Measurements from ENCODE around the gene DOC2A.
A peak's percentile ranks its signal among the peaks of the same experiment; 100 is the strongest.

Gene DOC2A

DNA sequence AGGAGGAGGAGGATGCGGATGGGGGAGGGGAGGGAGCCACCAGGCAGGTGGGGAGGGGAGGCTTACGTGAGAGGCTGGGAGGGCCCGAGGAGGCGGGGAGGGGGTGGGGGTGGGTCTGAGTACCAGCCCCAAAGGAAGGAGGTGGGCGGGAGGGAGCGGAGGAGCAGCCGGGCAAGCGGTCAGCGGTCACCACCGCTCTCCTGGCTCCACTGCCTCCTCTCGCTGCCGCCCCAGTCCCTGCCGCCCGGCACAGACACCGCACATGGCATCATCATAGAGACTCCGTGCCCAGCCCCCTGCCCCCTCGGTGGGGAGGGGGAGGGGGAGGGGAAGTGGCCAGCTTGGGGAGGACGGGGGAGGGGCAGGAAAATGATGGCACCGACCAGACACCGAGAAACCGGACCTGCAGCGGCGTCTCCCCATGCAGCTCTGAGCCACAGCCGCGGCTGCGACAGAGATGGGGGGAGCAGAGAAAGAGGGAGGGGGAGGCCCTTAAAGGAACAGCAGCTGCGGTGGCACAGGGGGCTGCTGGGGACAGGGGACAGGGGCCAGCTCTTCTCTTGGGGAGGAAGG is 20.1 kb upstream of the DOC2A start, which contains the start of gene TLCD3B:
TSS of gene TLCD3B (minus strand) at position 431 of the 573 bp plus-strand sequence. CDS start 744 bp downstream, outside the sequence.
- Histone ChIP-seq H3K4me3 (ENCODE audit: low read length) (peak within 1 kb of the TSS; percentile 16), H3K27ac (ENCODE audit: low read depth, low read length) (no peak within 1 kb of the TSS), H2BK5ac (ENCODE audit: low read length) (no peak within 1 kb of the TSS), H3K18ac (ENCODE audit: low read length) (no peak within 1 kb of the TSS), H3K23ac (ENCODE audit: low read length) (no peak within 1 kb of the TSS), H3K56ac (ENCODE audit: low read length) (peak within 1 kb of the TSS; percentile 85), H3K9ac (ENCODE audit: low read length) (peak within 1 kb of the TSS; percentile 56), H2BK120ac (ENCODE audit: low read depth, low read length) (no peak within 1 kb of the TSS), H3K79me2 (ENCODE audit: control insufficient read depth, insufficient read depth, low read length) (no peaks in the 10 kb centered on the region), H3K36me3 (ENCODE audit: control insufficient read depth, insufficient read depth, low read length) (no peaks in the 10 kb centered on the region), H3K27me3 (ENCODE audit: insufficient read depth, low read length, poor library complexity) (no peaks in the 10 kb centered on the region), H4K8ac (ENCODE audit: low read depth, low read length) (no peak within 1 kb of the TSS), H4K5ac (ENCODE audit: low read length) (no peak within 1 kb of the TSS), H3K4me2 (ENCODE audit: low read length) (peak within 1 kb of the TSS; percentile 45), H3K4me1 (ENCODE audit: control insufficient read depth, low read depth, low read length) (peaks cover 5% of the 10 kb centered on the region), H3K79me1 (ENCODE audit: low read length) (no peaks in the 10 kb centered on the region), H2BK15ac (replicated peaks; ENCODE audit: low read depth) (no peak within 1 kb of the TSS), H3K4ac (ENCODE audit: low read depth, low read length) (peak within 1 kb of the TSS; percentile 21), H2AK5ac (ENCODE audit: low read length) (no peak within 1 kb of the TSS)
- WGBS (ENCODE audit: extremely low coverage, insufficient coverage, low lambda C conversion rate), result no CpG with 5 or more reads among the region's 27 CpGs
- peak; percentile 58 for DNase-seq

DNA sequence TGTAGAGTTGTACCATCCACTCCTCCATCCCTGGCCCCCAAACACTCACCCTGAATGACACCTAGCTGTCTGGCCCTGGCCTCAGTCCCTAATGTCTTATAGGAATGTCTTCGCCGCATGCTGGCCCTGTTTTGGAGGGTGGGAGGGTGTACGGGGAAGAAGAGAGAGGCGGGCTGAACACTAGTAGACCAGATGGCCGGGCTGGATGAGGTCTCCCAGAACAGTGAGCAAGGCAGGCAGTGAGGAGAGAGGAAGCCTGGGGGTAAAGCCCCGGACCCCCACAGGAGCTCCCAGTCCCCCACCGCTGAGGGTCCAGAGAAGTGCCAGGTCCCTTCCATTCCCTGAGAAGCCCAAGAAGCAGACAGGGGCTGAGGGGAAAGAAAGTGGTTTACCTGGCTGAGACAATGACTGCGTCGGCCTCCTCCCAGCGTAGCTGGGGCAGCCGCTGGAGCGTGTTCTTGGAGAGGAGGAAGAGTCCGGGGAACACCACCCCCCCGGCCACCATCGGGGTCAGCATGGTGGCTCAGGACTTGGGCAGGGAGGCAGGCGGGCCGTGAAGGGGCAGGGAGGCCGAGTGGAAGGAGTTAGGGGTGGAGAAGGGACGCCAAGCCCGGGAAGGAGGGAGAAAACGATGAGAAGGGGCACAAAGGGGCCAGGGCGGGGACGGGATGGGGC is 19.3 kb upstream of the DOC2A start:
- H2BK15ac ChIP-seq (replicated peaks; ENCODE audit: low read depth), result no peak overlapping the region
- no peak overlapping the region for H3K4ac ChIP-seq (ENCODE audit: low read depth, low read length)
- no peak overlapping the region for H2BK120ac ChIP-seq (ENCODE audit: low read depth, low read length)
- H3K9ac ChIP-seq (ENCODE audit: low read length), result peak overlapping the region; percentile 56
- WGBS (ENCODE audit: extremely low coverage, insufficient coverage, low lambda C conversion rate), result no CpG with 5 or more reads among the region's 23 CpGs
- no peak overlapping the region for H3K23ac ChIP-seq (ENCODE audit: low read length)
- H2AK5ac ChIP-seq (ENCODE audit: low read length), result no peak overlapping the region
- no peaks in the 10 kb centered on the region for H3K79me1 ChIP-seq (ENCODE audit: low read length)
- no peaks in the 10 kb centered on the region for H3K36me3 ChIP-seq (ENCODE audit: control insufficient read depth, insufficient read depth, low read length)
- DNase-seq, result no peak
- H3K18ac ChIP-seq (ENCODE audit: low read length), result no peak overlapping the region
- no peak overlapping the region for H2BK5ac ChIP-seq (ENCODE audit: low read length)
- H3K4me3 ChIP-seq (ENCODE audit: low read length), result no peak overlapping the region
- H4K8ac ChIP-seq (ENCODE audit: low read depth, low read length), result no peak overlapping the region
- no peak overlapping the region for H3K27ac ChIP-seq (ENCODE audit: low read depth, low read length)
- no peaks in the 10 kb centered on the region for H3K27me3 ChIP-seq (ENCODE audit: insufficient read depth, low read length, poor library complexity)
- peak overlapping the region; percentile 83 for H3K56ac ChIP-seq (ENCODE audit: low read length)
- H3K79me2 ChIP-seq (ENCODE audit: control insufficient read depth, insufficient read depth, low read length), result no peaks in the 10 kb centered on the region
- H4K5ac ChIP-seq (ENCODE audit: low read length), result no peak overlapping the region
- H3K4me1 ChIP-seq (ENCODE audit: control insufficient read depth, low read depth, low read length), result peaks cover 5% of the 10 kb centered on the region
- H3K4me2 ChIP-seq (ENCODE audit: low read length), result peak overlapping the region; percentile 39

GRCh38 chr16:30028438-30029076 is 17.7 kb upstream of the DOC2A start:
- Histone ChIP-seq H3K4me2 (ENCODE audit: low read length) (no peak overlapping the region), H3K4ac (ENCODE audit: low read depth, low read length) (no peak overlapping the region), H3K4me3 (ENCODE audit: low read length) (no peak overlapping the region), H3K79me1 (ENCODE audit: low read length) (no peaks in the 10 kb centered on the region), H3K18ac (ENCODE audit: low read length) (no peak overlapping the region), H2BK15ac (replicated peaks; ENCODE audit: low read depth) (no peak overlapping the region), H3K56ac (ENCODE audit: low read length) (no peak overlapping the region), H3K79me2 (ENCODE audit: control insufficient read depth, insufficient read depth, low read length) (no peaks in the 10 kb centered on the region), H3K4me1 (ENCODE audit: control insufficient read depth, low read depth, low read length) (peaks cover 5% of the 10 kb centered on the region), H3K36me3 (ENCODE audit: control insufficient read depth, insufficient read depth, low read length) (no peaks in the 10 kb centered on the region), H3K27me3 (ENCODE audit: insufficient read depth, low read length, poor library complexity) (no peaks in the 10 kb centered on the region), H4K8ac (ENCODE audit: low read depth, low read length) (no peak overlapping the region), H3K27ac (ENCODE audit: low read depth, low read length) (no peak overlapping the region), H2BK5ac (ENCODE audit: low read length) (no peak overlapping the region), H2BK120ac (ENCODE audit: low read depth, low read length) (no peak overlapping the region), H3K9ac (ENCODE audit: low read length) (no peak overlapping the region), H2AK5ac (ENCODE audit: low read length) (no peak overlapping the region), H4K5ac (ENCODE audit: low read length) (no peak overlapping the region), H3K23ac (ENCODE audit: low read length) (no peak overlapping the region)
- no CpG with 5 or more reads among the region's 18 CpGs for WGBS (ENCODE audit: extremely low coverage, insufficient coverage, low lambda C conversion rate)
- peak; percentile 67 for DNase-seq

DNA sequence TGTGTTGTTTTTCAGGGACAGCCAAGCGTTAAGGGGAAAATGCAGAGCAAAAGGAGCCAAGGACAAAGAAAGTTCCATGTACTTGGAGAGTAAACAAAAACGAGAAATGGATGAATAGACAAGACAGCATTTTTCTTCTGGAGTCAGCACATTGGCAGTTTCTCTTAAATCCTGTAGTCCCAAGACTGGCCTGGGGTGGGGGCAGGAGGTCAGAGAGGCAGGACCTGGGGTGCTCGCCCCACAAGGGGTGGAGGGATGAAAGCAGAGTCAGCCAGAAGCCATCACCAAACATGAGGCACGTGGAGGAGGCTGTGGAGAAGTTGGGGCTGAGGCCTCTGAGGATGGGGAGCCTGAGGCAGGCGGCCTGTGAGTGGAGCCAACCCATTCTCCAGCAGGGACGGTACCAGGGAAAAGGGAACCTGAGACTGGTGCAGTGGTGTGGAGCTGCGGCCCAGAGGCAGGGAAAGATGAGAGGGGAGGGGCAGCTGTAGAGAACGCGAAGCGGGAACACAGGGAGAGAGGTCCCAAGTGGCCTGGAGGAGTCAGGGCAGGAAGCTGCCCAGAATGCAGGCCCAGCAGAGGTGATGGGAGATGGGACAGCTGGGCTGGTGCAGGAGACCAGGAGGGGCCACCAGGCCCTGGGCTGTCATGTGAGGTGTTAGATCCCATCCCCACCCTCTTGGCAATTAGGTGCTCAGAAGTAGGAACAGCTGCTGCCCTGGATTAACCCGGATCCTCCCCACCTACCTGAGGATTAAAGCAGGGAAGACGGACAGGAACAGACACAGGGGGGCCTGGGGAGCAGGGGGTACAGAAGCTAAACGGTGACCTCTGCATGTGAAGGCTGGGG is 17.0 kb upstream of the DOC2A start:
- no peak overlapping the region for H2AK5ac ChIP-seq (ENCODE audit: low read length)
- peaks cover 5% of the 10 kb centered on the region for H3K4me1 ChIP-seq (ENCODE audit: control insufficient read depth, low read depth, low read length)
- H3K4me3 ChIP-seq (ENCODE audit: low read length), result no peak overlapping the region
- no peak overlapping the region for H3K27ac ChIP-seq (ENCODE audit: low read depth, low read length)
- H3K9ac ChIP-seq (ENCODE audit: low read length), result no peak overlapping the region
- H3K4me2 ChIP-seq (ENCODE audit: low read length), result no peak overlapping the region
- H3K79me1 ChIP-seq (ENCODE audit: low read length), result no peaks in the 10 kb centered on the region
- no peak overlapping the region for H2BK120ac ChIP-seq (ENCODE audit: low read depth, low read length)
- H4K5ac ChIP-seq (ENCODE audit: low read length), result no peak overlapping the region
- H3K4ac ChIP-seq (ENCODE audit: low read depth, low read length), result no peak overlapping the region
- no CpG with 5 or more reads among the region's 13 CpGs for WGBS (ENCODE audit: extremely low coverage, insufficient coverage, low lambda C conversion rate)
- no peaks in the 10 kb centered on the region for H3K36me3 ChIP-seq (ENCODE audit: control insufficient read depth, insufficient read depth, low read length)
- no peaks in the 10 kb centered on the region for H3K27me3 ChIP-seq (ENCODE audit: insufficient read depth, low read length, poor library complexity)
- no peak overlapping the region for H2BK15ac ChIP-seq (replicated peaks; ENCODE audit: low read depth)
- no peak overlapping the region for H3K18ac ChIP-seq (ENCODE audit: low read length)
- H4K8ac ChIP-seq (ENCODE audit: low read depth, low read length), result no peak overlapping the region
- DNase-seq, result no peak
- H3K79me2 ChIP-seq (ENCODE audit: control insufficient read depth, insufficient read depth, low read length), result no peaks in the 10 kb centered on the region
- H3K23ac ChIP-seq (ENCODE audit: low read length), result no peak overlapping the region
- no peak overlapping the region for H3K56ac ChIP-seq (ENCODE audit: low read length)
- no peak overlapping the region for H2BK5ac ChIP-seq (ENCODE audit: low read length)

GRCh38 chr16:30026449-30026848 is 15.6 kb upstream of the DOC2A start:
- Histone ChIP-seq H3K18ac (ENCODE audit: low read length) (no peak overlapping the region), H3K27ac (ENCODE audit: low read depth, low read length) (no peak overlapping the region), H4K5ac (ENCODE audit: low read length) (no peak overlapping the region), H3K56ac (ENCODE audit: low read length) (no peak overlapping the region), H3K4me1 (ENCODE audit: control insufficient read depth, low read depth, low read length) (peaks cover 2% of the 10 kb centered on the region), H3K27me3 (ENCODE audit: insufficient read depth, low read length, poor library complexity) (no peaks in the 10 kb centered on the region), H3K4ac (ENCODE audit: low read depth, low read length) (no peak overlapping the region), H3K9ac (ENCODE audit: low read length) (no peak overlapping the region), H3K79me1 (ENCODE audit: low read length) (no peaks in the 10 kb centered on the region), H3K79me2 (ENCODE audit: control insufficient read depth, insufficient read depth, low read length) (no peaks in the 10 kb centered on the region), H4K8ac (ENCODE audit: low read depth, low read length) (no peak overlapping the region), H2BK5ac (ENCODE audit: low read length) (no peak overlapping the region), H3K4me3 (ENCODE audit: low read length) (no peak overlapping the region), H2BK120ac (ENCODE audit: low read depth, low read length) (no peak overlapping the region), H3K4me2 (ENCODE audit: low read length) (no peak overlapping the region), H2AK5ac (ENCODE audit: low read length) (no peak overlapping the region), H3K23ac (ENCODE audit: low read length) (no peak overlapping the region), H3K36me3 (ENCODE audit: control insufficient read depth, insufficient read depth, low read length) (no peaks in the 10 kb centered on the region), H2BK15ac (replicated peaks; ENCODE audit: low read depth) (no peak overlapping the region)
- whole genome bisulfite sequencing (ENCODE audit: extremely low coverage, insufficient coverage, low lambda C conversion rate), result no CpG with 5 or more reads among the region's 18 CpGs
- DNase-seq, result no peak

Data from mesendoderm (in vitro differentiated cells).